Keratinocyte (primary cell): ENCODE measurements around the gene DES. TPM values are rescaled to one million over a fixed set of nuclear protein-coding genes. Genes with fewer than 3 reads are reported as not detected.

Experiments
- DNase-seq: peaks from one replicate; pipeline ENCODE4 v3.0.0-alpha.2; 2011; ENCODE audit warnings: low read depth, missing footprints, low spot score
- FAIRE-seq: peaks from 2 replicates; lab custom pipeline; 2011; peaks lifted over from hg19 to GRCh38; lab: Jason Lieb, UNC
- H2AFZ ChIP-seq: 2 replicates; pipeline ENCODE4 v1.6.0; 2012; ENCODE audit warnings: low read length, control low read depth, inconsistent platforms; ENCODE audit not compliant: control insufficient read depth
- H3K27ac ChIP-seq: 2 replicates; pipeline ENCODE4 v1.5.1; 2011; ENCODE audit warnings: low read length; ENCODE audit not compliant: control insufficient read depth, insufficient read depth
- H3K27me3 ChIP-seq: 3 replicates; pipeline ENCODE4 v1.6.0; 2011; ENCODE audit warnings: low read length; ENCODE audit not compliant: control insufficient read depth, insufficient read depth; ENCODE audit errors: extremely low read depth
- H3K36me3 ChIP-seq, 2 experiments: 2 replicates in 1 of 2; 3 replicates in 1 of 2; pipeline ENCODE4 v1.5.1; 2011; ENCODE audit warnings: low read length in 2 of 2, mild to moderate bottlenecking in 1 of 2; ENCODE audit not compliant: control insufficient read depth in 2 of 2, insufficient read depth in 2 of 2; ENCODE audit errors: extremely low read depth in 1 of 2
- H3K4me1 ChIP-seq: 3 replicates; pipeline ENCODE4 v1.5.1; 2011; ENCODE audit warnings: low read length; ENCODE audit not compliant: control insufficient read depth, insufficient read depth; ENCODE audit errors: extremely low read depth
- H3K4me2 ChIP-seq: 3 replicates; pipeline ENCODE4 v1.6.0; 2011; ENCODE audit warnings: low read depth, low read length; ENCODE audit not compliant: control insufficient read depth, insufficient read depth; ENCODE audit errors: extremely low read depth
- H3K4me3 ChIP-seq, 3 experiments: fragments of 200-600 bp in 1 of 3; sonication (generic) in 1 of 3; 2 replicates in 2 of 3; 3 replicates in 1 of 3; pipeline ENCODE4 v1.5.1; 2011 to 2016; ENCODE audit warnings: low read length in 3 of 3, mild to moderate bottlenecking in 3 of 3, control low read depth in 2 of 3, inconsistent platforms in 1 of 3, low read depth in 1 of 3, mixed read lengths in 1 of 3, mixed run types in 1 of 3, moderate library complexity in 1 of 3; ENCODE audit not compliant: control insufficient read depth in 2 of 3, insufficient read depth in 2 of 3; ENCODE audit errors: extremely low read depth in 1 of 3
- H3K79me2 ChIP-seq: 2 replicates; pipeline ENCODE4 v1.6.0; 2012; ENCODE audit warnings: low read length; ENCODE audit not compliant: control insufficient read depth, insufficient read depth
- H3K9ac ChIP-seq: 3 replicates; pipeline ENCODE4 v1.6.0; 2011; ENCODE audit warnings: low read length; ENCODE audit not compliant: control insufficient read depth, insufficient read depth; ENCODE audit errors: extremely low read depth
- H3K9me1 ChIP-seq: 3 replicates; pipeline ENCODE4 v1.6.0; 2011; ENCODE audit warnings: low read length; ENCODE audit not compliant: control insufficient read depth, insufficient read depth; ENCODE audit errors: extremely low read depth
- H3K9me3 ChIP-seq: 2 replicates; pipeline ENCODE4 v1.5.1; 2012; ENCODE audit warnings: low read depth, low read length; ENCODE audit not compliant: control insufficient read depth
- H4K20me1 ChIP-seq: 3 replicates; pipeline ENCODE4 v1.6.0; 2011; ENCODE audit warnings: low read length; ENCODE audit not compliant: control insufficient read depth, insufficient read depth; ENCODE audit errors: extremely low read depth
- EZH2 ChIP-seq: IDR thresholded peaks from one replicate; pipeline ENCODE4 v1.6.1; 2012; ENCODE audit warnings: inconsistent platforms, mild to moderate bottlenecking, low read length, moderate library complexity
- dilution Hi-C: fragments of 300-500 bp; cut with MboI; formaldehyde crosslinking; loops from one replicate; pipeline ENCODE4 v1.7.0; 2020; ENCODE audit warnings: low sequenced_read_pairs; ENCODE audit not compliant: extremely low pct_ligation_motif_present
- polyA plus RNA-seq, 5 experiments: library from polyadenylated mRNA; depleted of rRNA in 3 of 5; stranded (reverse) in 3 of 5; stranded (forward) in 1 of 5; unstranded in 1 of 5; fragments of >200 nt; gene quantifications; 1 replicate in 1 of 5; 2 replicates in 3 of 5; 3 replicates in 1 of 5; pipeline versions ENCODE4 v1.2.1 to v1.2.3, GENCODE V29; 2011 to 2012; ENCODE audit warnings: missing spikeins in 2 of 5, low read depth in 1 of 5, low replicate concordance in 1 of 5
- TF ChIP-seq, protein P1 (sequence below), 3 experiments: IDR thresholded peaks in 1 of 3; conservative IDR thresholded peaks in 1 of 3; optimal IDR thresholded peaks in 1 of 3; 2 replicates in 2 of 3; 3 replicates in 1 of 3; pipeline versions ENCODE3 to v1.5.1; 2011; ENCODE audit warnings: low read length in 3 of 3, mild to moderate bottlenecking in 3 of 3, moderate library complexity in 2 of 3, control low read depth in 1 of 3, inconsistent platforms in 1 of 3; ENCODE audit not compliant: insufficient read depth in 2 of 3; ENCODE audit errors: extremely low read depth in 1 of 3

Gene DES
- polyA plus RNA-seq, 1 donor (not counting 4 experiments of a cell fraction or from before 2014, with no cell fraction given): not detected

DNA sequence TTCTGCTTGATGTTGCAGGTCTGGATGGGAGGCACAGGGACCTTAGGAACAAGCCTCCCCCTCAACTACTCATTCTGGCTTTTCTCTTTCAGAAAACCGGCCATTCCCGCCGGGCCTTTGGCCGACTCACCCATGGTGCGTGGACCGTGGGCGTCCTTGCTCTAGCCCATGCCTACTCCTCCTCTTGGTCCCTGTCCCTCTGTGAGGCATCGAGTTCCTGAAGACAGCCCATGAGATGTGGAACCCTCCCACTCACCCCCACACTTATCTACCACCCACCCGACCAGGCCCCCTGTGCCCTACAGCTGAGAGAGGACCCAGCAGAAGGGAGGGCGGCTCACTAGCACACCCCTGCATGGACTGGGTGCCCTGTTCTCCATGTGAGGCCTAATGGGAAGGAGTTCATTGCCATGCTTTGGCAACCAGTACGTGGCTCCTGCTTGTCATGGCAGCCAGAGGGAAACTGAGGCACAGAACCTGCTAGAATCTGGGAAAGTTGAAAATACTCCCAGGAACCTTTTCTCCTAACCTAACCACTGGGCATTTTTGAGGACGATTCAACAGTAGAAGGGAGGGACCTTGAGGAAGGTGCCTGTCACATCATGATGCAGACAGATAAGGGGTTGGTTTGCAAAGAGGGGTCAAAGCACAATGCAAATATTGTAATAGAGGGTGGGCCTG, 25.0 kb downstream of the DES start:
- no peak for TF ChIP-seq EZH2
- TF ChIP-seq, protein P1, sequence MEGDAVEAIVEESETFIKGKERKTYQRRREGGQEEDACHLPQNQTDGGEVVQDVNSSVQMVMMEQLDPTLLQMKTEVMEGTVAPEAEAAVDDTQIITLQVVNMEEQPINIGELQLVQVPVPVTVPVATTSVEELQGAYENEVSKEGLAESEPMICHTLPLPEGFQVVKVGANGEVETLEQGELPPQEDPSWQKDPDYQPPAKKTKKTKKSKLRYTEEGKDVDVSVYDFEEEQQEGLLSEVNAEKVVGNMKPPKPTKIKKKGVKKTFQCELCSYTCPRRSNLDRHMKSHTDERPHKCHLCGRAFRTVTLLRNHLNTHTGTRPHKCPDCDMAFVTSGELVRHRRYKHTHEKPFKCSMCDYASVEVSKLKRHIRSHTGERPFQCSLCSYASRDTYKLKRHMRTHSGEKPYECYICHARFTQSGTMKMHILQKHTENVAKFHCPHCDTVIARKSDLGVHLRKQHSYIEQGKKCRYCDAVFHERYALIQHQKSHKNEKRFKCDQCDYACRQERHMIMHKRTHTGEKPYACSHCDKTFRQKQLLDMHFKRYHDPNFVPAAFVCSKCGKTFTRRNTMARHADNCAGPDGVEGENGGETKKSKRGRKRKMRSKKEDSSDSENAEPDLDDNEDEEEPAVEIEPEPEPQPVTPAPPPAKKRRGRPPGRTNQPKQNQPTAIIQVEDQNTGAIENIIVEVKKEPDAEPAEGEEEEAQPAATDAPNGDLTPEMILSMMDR (optimal IDR thresholded peaks at IDR 0.05 in 1 of 3, IDR thresholded peaks at IDR 0.05 in 1 of 3, conservative IDR thresholded peaks at IDR 0.05 in 1 of 3; ENCODE audit: extremely low read depth in 1 of 3, insufficient read depth in 2 of 3, low read length in 3 of 3): no peak
- Histone ChIP-seq H2AFZ (no peak overlapping the region), H3K27me3 (no peaks in the 10 kb centered on the region), H3K9me1 (no peaks in the 10 kb centered on the region), H3K4me1 (peaks cover 13% of the 10 kb centered on the region), H4K20me1 (no peaks in the 10 kb centered on the region), H3K27ac (no peak overlapping the region), H3K9ac (no peak overlapping the region), H3K9me3 (no peaks in the 10 kb centered on the region), H3K4me3 (peak overlapping the region in 1 of 3 experiments; percentile 58), H3K4me2 (peak overlapping the region; percentile 60), H3K79me2 (no peaks in the 10 kb centered on the region), H3K36me3 (peaks cover 4 to 10% of the 10 kb centered on the region in 2 experiments)
- DNase-seq: no peak
- dilution Hi-C loops: no loop called here
- no peak for FAIRE-seq

DNA sequence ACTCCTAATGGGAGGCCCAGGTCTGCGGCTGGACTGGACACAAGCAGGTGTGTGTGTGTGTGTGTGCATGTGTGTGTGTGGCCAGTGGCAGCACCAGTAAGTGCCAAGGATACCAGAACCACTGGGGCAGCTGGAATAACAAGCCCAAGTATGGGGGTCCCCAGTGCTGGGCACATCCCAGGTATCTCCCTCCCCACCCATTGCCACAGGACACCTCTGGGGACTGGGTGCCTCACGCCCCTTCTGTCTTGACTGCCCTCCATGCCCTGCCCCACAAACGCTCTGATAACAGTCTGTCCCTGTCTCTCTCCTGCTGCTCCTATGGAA, 25.5 kb downstream of the DES start:
- Histone ChIP-seq H3K9ac (no peak overlapping the region), H3K4me3 (no peak overlapping the region), H4K20me1 (no peaks in the 10 kb centered on the region), H3K27ac (no peak overlapping the region), H3K4me2 (no peak overlapping the region), H3K4me1 (peaks cover 13% of the 10 kb centered on the region), H3K9me3 (no peaks in the 10 kb centered on the region), H3K79me2 (no peaks in the 10 kb centered on the region), H3K36me3 (peaks cover 4 to 10% of the 10 kb centered on the region in 2 experiments), H2AFZ (no peak overlapping the region), H3K9me1 (no peaks in the 10 kb centered on the region), H3K27me3 (no peaks in the 10 kb centered on the region)
- DNase-seq (no peak), FAIRE-seq (no peak)
- TF ChIP-seq, protein P1 (optimal IDR thresholded peaks at IDR 0.05 in 1 of 3, IDR thresholded peaks at IDR 0.05 in 1 of 3, conservative IDR thresholded peaks at IDR 0.05 in 1 of 3; ENCODE audit: extremely low read depth in 1 of 3, insufficient read depth in 2 of 3, low read length in 3 of 3): no peak
- TF ChIP-seq EZH2: no peak
- dilution Hi-C loops: no loop called here
